Measurements from ENCODE around the gene SFT2D3.

SFT2D3 gene, protein sequence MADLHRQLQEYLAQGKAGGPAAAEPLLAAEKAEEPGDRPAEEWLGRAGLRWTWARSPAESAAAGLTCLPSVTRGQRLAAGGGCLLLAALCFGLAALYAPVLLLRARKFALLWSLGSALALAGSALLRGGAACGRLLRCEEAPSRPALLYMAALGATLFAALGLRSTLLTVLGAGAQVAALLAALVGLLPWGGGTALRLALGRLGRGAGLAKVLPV

DNA sequence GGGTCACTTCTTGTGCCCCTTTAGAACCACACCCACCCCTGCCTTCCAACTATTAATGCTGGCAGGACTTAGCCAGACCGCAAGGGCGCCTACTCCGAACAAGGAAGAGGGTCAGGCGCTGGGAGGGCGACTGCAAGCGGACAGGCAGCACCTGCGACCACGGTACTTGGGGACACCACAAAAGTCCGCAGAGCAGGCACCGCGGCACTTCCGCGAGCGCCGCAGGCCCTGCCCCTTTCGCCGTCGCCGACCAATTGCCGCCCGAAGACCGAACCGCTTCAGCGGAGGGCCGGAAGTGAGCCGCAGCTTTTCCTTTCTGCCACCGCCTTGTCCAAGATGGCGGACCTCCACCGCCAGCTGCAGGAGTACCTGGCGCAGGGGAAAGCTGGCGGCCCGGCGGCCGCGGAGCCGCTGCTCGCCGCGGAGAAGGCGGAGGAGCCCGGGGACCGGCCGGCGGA lies at the start of gene SFT2D3:
TSS of gene SFT2D3 (plus strand) at position 305 of the 458 bp plus-strand sequence. CDS start at position 337, 32 bp downstream.
- Histone ChIP-seq H3K4me1 (ENCODE audit: control insufficient read depth, insufficient read depth, low read length) (peaks cover 11% of the 10 kb centered on the region), H3K4me3 (ENCODE audit: low read length) (peak within 1 kb of the TSS; percentile 85), H3K27ac (ENCODE audit: low read depth, low read length) (peak within 1 kb of the TSS; percentile 93), H3K36me3 (ENCODE audit: control insufficient read depth, insufficient read depth, low read length) (peaks cover 4% of the 10 kb centered on the region), H3K9ac (ENCODE audit: low read length) (peak within 1 kb of the TSS; percentile 95), H3K27me3 (ENCODE audit: control insufficient read depth, insufficient read depth, low read length) (no peaks in the 10 kb centered on the region)

DNA sequence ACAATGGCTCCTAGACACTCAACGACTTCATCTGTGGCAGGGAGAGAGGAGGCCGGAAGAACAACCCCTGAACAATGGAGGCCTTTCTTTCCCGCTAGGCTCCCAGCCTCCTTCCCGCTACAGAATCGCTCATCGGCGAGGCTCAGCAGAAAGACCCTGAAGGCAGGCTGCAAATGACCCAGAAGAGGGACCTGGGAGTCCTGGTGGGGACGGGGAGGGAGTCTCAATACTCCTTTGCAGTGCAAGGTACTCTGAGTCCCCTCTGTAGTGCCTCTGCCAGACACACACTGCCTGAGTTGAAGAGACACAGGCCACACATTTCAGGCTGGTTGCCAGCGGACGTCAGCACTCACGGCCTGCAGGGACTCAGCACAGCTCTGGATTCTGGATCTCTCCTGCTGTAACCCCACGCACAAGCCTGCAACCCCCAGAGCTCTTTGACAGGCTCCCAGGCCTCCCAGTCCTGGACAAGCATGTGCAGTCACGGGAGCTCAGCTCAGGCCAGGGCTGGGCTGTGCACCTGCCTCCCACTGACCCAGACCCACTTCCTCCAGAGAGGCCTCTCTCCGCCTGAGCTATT lies 49.2 kb upstream of the SFT2D3 start:
- H3K9ac ChIP-seq (ENCODE audit: low read length), result no peak overlapping the region
- H3K27me3 ChIP-seq (ENCODE audit: control insufficient read depth, insufficient read depth, low read length), result no peaks in the 10 kb centered on the region
- peak overlapping the region; percentile 99 for H3K27ac ChIP-seq (ENCODE audit: low read depth, low read length)
- peaks cover 84% of the 10 kb centered on the region for H3K4me1 ChIP-seq (ENCODE audit: control insufficient read depth, insufficient read depth, low read length)
- H3K4me3 ChIP-seq (ENCODE audit: low read length), result no peak overlapping the region
- H3K36me3 ChIP-seq (ENCODE audit: control insufficient read depth, insufficient read depth, low read length), result peaks cover 12% of the 10 kb centered on the region

DNA sequence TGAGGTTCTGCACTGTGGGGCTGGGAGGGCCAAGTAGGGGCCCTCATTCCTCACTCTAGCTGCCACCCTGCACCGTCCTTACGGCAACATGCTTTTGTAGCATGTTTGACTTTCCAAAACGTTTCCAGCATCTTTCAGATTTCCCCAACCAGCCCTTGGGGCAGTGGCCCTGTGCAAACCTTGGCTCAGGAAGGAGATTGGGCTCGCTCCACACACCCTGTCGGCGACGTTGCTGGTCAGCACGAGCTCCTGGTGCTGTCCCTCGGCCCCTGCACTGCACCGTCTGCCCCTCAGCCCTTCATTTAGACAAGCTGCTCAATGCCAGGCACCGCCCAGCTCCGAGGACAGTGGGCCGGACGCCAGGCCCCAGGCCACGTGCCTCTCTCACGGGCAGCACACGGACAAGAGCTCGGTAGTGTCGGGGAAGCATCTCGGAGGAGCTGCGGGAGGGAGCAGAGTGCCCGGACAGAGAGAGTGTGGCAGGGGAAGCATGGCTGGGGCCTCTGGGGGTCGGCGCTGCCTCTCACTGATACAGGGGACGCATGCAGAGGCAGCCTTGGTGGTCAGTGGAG lies 48.4 kb upstream of the SFT2D3 start:
- H3K9ac ChIP-seq (ENCODE audit: low read length), result no peak overlapping the region
- peaks cover 12% of the 10 kb centered on the region for H3K36me3 ChIP-seq (ENCODE audit: control insufficient read depth, insufficient read depth, low read length)
- H3K27me3 ChIP-seq (ENCODE audit: control insufficient read depth, insufficient read depth, low read length), result no peaks in the 10 kb centered on the region
- peaks cover 89% of the 10 kb centered on the region for H3K4me1 ChIP-seq (ENCODE audit: control insufficient read depth, insufficient read depth, low read length)
- no peak overlapping the region for H3K4me3 ChIP-seq (ENCODE audit: low read length)
- peak overlapping the region; percentile 99 for H3K27ac ChIP-seq (ENCODE audit: low read depth, low read length)

DNA sequence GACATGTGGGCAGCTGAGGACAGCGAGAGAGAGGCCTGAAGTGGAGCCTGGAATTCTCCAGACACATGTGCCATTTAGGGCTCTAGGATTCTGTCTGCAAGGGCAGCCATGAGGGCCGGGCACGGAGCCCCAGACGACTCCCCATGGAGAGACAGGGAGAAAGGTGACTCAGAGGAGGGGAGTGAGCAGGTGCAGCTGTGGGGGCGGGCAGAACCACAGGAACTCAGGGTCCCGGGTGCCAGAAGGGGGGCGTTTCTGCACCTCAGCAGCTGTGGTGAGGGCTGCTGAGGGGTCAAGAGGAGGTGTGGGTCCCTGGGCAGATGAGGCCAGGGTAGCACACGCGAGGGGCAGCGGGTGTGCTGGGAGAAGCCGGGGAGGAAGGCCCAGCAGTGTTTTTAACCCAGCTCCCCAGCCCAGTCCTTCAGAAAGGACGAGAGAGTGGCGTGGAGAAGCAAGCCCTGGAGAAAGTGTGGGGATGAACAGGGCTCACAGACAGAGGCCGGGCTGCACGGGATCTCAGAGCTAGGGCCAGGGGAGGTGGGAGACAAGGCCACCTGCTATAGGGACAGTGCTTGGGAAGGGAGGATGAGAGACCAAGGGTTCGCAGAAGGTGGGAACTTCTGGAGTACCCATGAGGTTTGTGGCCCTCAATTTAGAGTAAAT lies 47.7 kb upstream of the SFT2D3 start:
- peaks cover 12% of the 10 kb centered on the region for H3K36me3 ChIP-seq (ENCODE audit: control insufficient read depth, insufficient read depth, low read length)

DNA sequence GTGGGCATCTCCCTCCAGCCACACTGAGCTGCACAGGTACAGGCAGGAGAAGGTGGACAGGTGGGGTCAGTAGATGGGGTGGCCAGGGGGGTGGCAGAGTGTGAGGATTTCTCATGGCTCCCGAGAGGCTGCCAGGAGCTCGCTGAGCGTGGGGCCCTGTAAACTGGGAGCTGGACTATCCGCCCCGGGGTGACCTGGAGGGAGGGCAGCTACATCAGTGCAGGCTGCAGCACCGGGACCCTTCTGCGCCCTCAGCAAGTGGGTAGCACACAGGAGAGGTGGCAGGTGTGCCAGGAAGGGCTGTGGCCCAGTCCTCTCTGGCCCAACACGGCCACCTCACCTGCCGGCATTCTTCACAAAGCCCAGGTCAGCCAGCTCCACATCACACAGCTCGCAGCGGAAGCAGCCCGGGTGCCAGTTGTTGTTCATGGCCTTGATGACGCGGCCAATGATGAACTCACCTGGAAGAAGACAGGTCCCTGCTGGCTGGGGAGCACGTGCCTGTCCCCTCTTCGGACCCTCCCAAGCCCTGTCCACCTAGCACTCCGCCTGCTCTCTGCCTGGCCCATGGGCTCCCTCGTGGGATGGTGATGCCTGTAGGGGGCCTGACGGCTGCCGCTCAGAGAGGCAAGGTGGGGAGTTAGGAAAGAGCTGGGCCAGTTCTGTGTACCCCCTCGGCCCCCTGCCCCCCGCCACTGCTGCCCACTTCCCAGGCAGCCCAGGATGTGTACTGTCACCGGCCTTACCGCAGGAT lies 47.0 kb upstream of the SFT2D3 start:
- H3K36me3 ChIP-seq (ENCODE audit: control insufficient read depth, insufficient read depth, low read length), result peaks cover 12% of the 10 kb centered on the region
- no peaks in the 10 kb centered on the region for H3K27me3 ChIP-seq (ENCODE audit: control insufficient read depth, insufficient read depth, low read length)
- H3K4me1 ChIP-seq (ENCODE audit: control insufficient read depth, insufficient read depth, low read length), result peaks cover 93% of the 10 kb centered on the region
- peak overlapping the region; percentile 99 for H3K27ac ChIP-seq (ENCODE audit: low read depth, low read length)
- H3K9ac ChIP-seq (ENCODE audit: low read length), result no peak overlapping the region
- H3K4me3 ChIP-seq (ENCODE audit: low read length), result no peak overlapping the region

More for the DNA sequence above, 47.7 kb upstream of the SFT2D3 start:
- no peak overlapping the region for H3K9ac ChIP-seq (ENCODE audit: low read length)
- no peak overlapping the region for H3K4me3 ChIP-seq (ENCODE audit: low read length)
- H3K4me1 ChIP-seq (ENCODE audit: control insufficient read depth, insufficient read depth, low read length), result peaks cover 90% of the 10 kb centered on the region
- H3K27ac ChIP-seq (ENCODE audit: low read depth, low read length), result peak overlapping the region; percentile 99
- H3K27me3 ChIP-seq (ENCODE audit: control insufficient read depth, insufficient read depth, low read length), result no peaks in the 10 kb centered on the region

DNA sequence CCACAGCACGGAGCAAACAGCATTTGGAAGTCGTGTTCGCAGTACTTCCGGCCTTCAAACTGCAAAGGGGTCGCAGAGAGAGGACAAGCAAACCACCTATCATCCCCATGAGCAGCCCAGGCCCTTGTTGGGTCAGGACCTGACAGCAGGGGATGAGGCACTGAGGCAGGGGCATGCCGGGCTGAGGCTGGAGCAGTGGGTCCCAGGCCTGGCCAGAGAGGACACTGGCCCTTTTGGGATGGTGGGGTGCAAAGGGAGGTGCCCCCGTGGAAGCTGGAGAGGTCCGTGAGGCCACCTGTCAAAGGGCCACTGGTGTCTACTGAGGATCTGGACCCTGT lies 46.5 kb upstream of the SFT2D3 start:
- Histone ChIP-seq H3K27me3 (ENCODE audit: control insufficient read depth, insufficient read depth, low read length) (no peaks in the 10 kb centered on the region), H3K4me1 (ENCODE audit: control insufficient read depth, insufficient read depth, low read length) (peaks cover 92% of the 10 kb centered on the region), H3K4me3 (ENCODE audit: low read length) (no peak overlapping the region), H3K36me3 (ENCODE audit: control insufficient read depth, insufficient read depth, low read length) (peaks cover 12% of the 10 kb centered on the region), H3K27ac (ENCODE audit: low read depth, low read length) (peak overlapping the region; percentile 99), H3K9ac (ENCODE audit: low read length) (no peak overlapping the region)

DNA sequence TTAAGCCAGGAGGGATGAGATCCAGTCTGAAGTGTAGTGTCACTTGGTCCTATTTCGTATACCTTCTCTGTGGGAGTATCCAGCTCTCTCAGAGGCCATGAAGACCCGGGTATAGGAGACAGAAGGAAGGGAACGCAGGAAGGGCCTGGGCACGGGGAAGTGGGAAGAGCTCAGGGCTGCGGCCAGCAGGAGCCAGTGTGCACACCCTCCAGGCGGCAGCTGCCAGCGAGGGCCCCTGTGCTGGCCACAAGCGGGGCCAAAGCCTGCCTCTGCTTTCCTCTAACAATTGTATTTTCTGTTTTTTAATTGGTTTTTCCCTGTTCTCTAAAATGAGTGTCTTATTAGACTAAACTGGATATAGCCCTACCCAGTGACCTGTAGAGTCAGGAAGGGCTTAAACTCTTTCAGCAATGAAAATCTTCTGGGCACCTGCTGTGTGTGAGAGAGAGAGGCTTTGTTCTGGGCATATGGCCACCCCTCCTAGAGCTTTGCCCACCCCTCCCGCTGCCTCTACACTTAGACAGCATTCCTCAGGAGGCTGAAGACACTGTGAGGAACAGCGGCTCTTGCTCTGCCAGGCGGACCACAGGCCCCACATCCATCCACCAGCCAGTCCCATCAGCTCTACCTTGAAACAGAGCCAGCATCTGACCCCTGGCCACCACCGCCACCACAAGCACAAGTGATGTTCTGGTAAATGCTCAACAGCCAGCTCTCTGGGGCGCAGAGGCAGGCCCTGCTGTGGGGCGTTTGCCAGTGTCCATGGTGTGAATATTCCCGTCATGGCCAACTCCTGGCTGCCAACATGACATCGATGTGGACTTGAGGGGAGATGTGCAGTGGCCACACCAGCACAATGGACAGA lies 45.9 kb upstream of the SFT2D3 start:
- H3K4me3 ChIP-seq (ENCODE audit: low read length), result no peak overlapping the region
- no peak overlapping the region for H3K9ac ChIP-seq (ENCODE audit: low read length)
- peaks cover 12% of the 10 kb centered on the region for H3K36me3 ChIP-seq (ENCODE audit: control insufficient read depth, insufficient read depth, low read length)
- no peaks in the 10 kb centered on the region for H3K27me3 ChIP-seq (ENCODE audit: control insufficient read depth, insufficient read depth, low read length)
- H3K27ac ChIP-seq (ENCODE audit: low read depth, low read length), result peak overlapping the region; percentile 99
- peaks cover 92% of the 10 kb centered on the region for H3K4me1 ChIP-seq (ENCODE audit: control insufficient read depth, insufficient read depth, low read length)

DNA sequence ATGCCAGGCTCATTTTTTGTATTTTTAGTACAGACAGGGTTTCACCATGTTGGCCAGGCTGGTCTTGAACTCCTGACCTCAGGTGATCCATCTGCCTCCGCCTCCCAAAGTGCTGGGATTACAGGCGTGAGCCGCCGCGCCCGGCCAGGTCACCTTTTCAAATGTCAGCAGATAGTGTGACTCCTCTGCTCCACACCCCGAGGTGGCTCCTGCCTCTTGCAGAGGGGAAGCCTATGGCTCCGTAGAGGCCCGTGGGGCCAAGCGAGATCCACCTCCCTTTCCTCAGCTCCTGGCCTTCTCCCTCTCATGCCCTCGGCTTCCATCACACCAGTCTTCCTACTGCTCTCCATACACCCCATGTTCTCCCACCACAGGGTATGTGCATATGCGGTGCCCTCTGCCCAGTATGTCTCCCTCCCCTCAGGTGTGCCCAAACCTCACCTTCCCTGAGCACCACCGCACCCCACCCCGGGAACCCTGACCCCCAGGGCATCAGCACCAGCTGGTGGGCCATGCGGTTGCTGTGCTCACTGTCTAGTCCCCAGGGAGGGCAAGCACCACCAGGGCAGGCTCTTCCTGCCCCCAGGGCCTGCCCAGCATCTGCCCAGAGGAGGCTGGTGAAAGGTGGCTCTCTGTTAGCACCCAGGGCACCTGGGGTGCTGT lies 44.6 kb upstream of the SFT2D3 start:
- Histone ChIP-seq H3K36me3 (ENCODE audit: control insufficient read depth, insufficient read depth, low read length) (peaks cover 8% of the 10 kb centered on the region), H3K9ac (ENCODE audit: low read length) (peak overlapping the region; percentile 16), H3K4me3 (ENCODE audit: low read length) (no peak overlapping the region), H3K27ac (ENCODE audit: low read depth, low read length) (peak overlapping the region; percentile 99), H3K4me1 (ENCODE audit: control insufficient read depth, insufficient read depth, low read length) (peaks cover 90% of the 10 kb centered on the region), H3K27me3 (ENCODE audit: control insufficient read depth, insufficient read depth, low read length) (no peaks in the 10 kb centered on the region)

DNA sequence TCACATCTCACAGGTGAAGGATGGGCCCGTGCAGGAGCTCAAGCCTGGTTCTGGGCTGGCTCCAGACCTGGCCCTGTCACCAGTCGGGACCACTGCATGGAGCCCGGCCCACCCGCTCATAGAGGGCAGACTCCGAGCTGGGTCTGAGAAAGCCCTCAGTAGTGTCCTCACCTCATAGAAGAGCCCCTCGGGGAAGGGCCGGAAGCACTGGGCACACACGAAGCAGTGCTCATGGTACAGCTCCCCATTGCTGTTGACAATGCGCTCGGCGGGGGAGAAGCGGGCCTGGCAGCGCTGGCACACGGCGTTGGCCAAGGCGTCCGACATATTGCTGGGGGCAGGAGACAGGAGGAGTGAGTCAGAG lies 44.1 kb upstream of the SFT2D3 start:
- Histone ChIP-seq H3K36me3 (ENCODE audit: control insufficient read depth, insufficient read depth, low read length) (peaks cover 8% of the 10 kb centered on the region), H3K4me3 (ENCODE audit: low read length) (no peak overlapping the region), H3K27me3 (ENCODE audit: control insufficient read depth, insufficient read depth, low read length) (no peaks in the 10 kb centered on the region), H3K9ac (ENCODE audit: low read length) (no peak overlapping the region), H3K4me1 (ENCODE audit: control insufficient read depth, insufficient read depth, low read length) (peaks cover 92% of the 10 kb centered on the region), H3K27ac (ENCODE audit: low read depth, low read length) (peak overlapping the region; percentile 99)

DNA sequence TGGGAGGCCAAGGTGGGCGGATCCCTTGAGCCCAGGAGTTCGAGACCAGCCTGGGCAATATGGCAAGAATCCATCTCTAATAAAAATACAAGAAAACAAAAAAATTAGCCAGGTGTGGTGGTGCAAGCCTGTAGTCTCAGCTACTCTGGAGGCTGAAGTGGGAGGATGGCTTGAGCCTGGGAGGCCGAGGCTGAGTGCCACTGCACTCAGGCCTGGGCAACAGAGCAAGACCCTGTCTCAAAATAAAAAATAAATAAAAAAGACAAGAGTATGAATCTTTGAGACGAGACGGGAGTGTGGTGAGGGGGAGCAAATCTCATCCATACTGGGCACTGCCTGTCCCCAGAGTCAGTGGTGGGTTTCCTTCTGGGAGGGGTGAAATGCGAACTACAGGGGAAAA lies 43.2 kb upstream of the SFT2D3 start:
- peaks cover 8% of the 10 kb centered on the region for H3K36me3 ChIP-seq (ENCODE audit: control insufficient read depth, insufficient read depth, low read length)
- H3K4me3 ChIP-seq (ENCODE audit: low read length), result no peak overlapping the region
- H3K9ac ChIP-seq (ENCODE audit: low read length), result no peak overlapping the region
- H3K27me3 ChIP-seq (ENCODE audit: control insufficient read depth, insufficient read depth, low read length), result no peaks in the 10 kb centered on the region
- peak overlapping the region; percentile 99 for H3K27ac ChIP-seq (ENCODE audit: low read depth, low read length)
- peaks cover 87% of the 10 kb centered on the region for H3K4me1 ChIP-seq (ENCODE audit: control insufficient read depth, insufficient read depth, low read length)
